SK-N-SH (cell line): ENCODE measurements around the gene SAPCD2. TPM values are rescaled to one million over a fixed set of nuclear protein-coding genes. Genes with fewer than 3 reads are reported as not detected.

ENCODE experiments used
- CTCF ChIA-PET: fragments of 300-600, 350-600 bp; formaldehyde crosslinking; extraction: SDS; loops from one replicate; lab custom pipeline; 2021; lab: Yijun Ruan, JAX
- POLR2A ChIA-PET: fragments of 350-600 bp; sonication (Branson Sonifier 250); formaldehyde crosslinking; extraction: SDS; loops from one replicate; lab custom pipeline; 2020; ENCODE audit warnings: antibody characterized with exemption, inconsistent platforms; lab: Yijun Ruan, JAX
- DNase-seq: peaks from one replicate; pipeline ENCODE4 v3.0.0; 2012
- H2AFZ ChIP-seq: fragments of 200-600 bp; sonication (generic); 2 replicates; pipeline ENCODE4 v1.8.1; 2016; ENCODE audit warnings: antibody characterized with exemption, mild to moderate bottlenecking, low read depth
- H3F3A ChIP-seq: fragments of 200-600 bp; sonication (generic); replicated peaks from 2 replicates; pipeline ENCODE3; 2016; ENCODE audit warnings: antibody characterized with exemption, mild to moderate bottlenecking; ENCODE audit not compliant: insufficient read depth
- H3K27ac ChIP-seq, 2 experiments: fragments of 200-500 bp in 1 of 2; fragments of 200-600 bp in 1 of 2; sonication (Bioruptor generic) in 1 of 2; sonication (generic), shearing (Covaris generic) in 1 of 2; 2 replicates each; pipeline versions ENCODE4 v1.5.1 to v1.6.1; 2014 to 2016; ENCODE audit warnings: low read depth in 2 of 2, inconsistent platforms in 1 of 2, low read length in 1 of 2, mild to moderate bottlenecking in 1 of 2, mixed read lengths in 1 of 2
- H3K27me3 ChIP-seq: fragments of 200-600 bp; sonication (generic), shearing (Covaris generic); 2 replicates; pipeline ENCODE4 v1.6.1; 2016; ENCODE audit warnings: mixed run types; ENCODE audit not compliant: insufficient read depth
- H3K36me3 ChIP-seq, 2 experiments: fragments of 200-500 bp in 1 of 2; fragments of 200-600 bp in 1 of 2; sonication (Bioruptor generic) in 1 of 2; sonication (generic) in 1 of 2; replicated peaks in 1 of 2; 2 replicates each; pipeline versions ENCODE3 to v1.5.1; 2014 to 2016; ENCODE audit warnings: low read length in 1 of 2, mild to moderate bottlenecking in 1 of 2; ENCODE audit not compliant: insufficient read depth in 2 of 2, control insufficient read depth in 1 of 2
- H3K4me1 ChIP-seq, 2 experiments: fragments of 200-500 bp in 1 of 2; fragments of 200-600 bp in 1 of 2; sonication (Bioruptor generic) in 1 of 2; sonication (generic), shearing (Covaris generic) in 1 of 2; 2 replicates each; pipeline versions ENCODE4 v1.5.1 to v1.6.1; 2014 to 2016; ENCODE audit warnings: low read depth in 1 of 2, low read length in 1 of 2, mixed run types in 1 of 2; ENCODE audit not compliant: insufficient read depth in 2 of 2, control insufficient read depth in 1 of 2
- H3K4me2 ChIP-seq: fragments of 200-600 bp; sonication (generic), shearing (Covaris generic); 2 replicates; pipeline ENCODE4 v1.6.1; 2017; ENCODE audit warnings: mixed run types
- H3K4me3 ChIP-seq, 2 experiments: fragments of 200-500 bp in 1 of 2; fragments of 200-600 bp in 1 of 2; sonication (Bioruptor generic) in 1 of 2; sonication (generic), shearing (Covaris generic) in 1 of 2; 2 replicates each; pipeline versions ENCODE4 v1.5.1 to v1.8.1; 2014 to 2016; ENCODE audit warnings: low read depth in 2 of 2, inconsistent platforms in 1 of 2, low read length in 1 of 2, mild to moderate bottlenecking in 1 of 2, mixed read lengths in 1 of 2, moderate library complexity in 1 of 2
- H3K79me2 ChIP-seq: fragments of 200-600 bp; sonication (generic); 2 replicates; pipeline ENCODE4 v1.8.1; 2017; ENCODE audit warnings: mild to moderate bottlenecking; ENCODE audit not compliant: insufficient read depth
- H3K9ac ChIP-seq: fragments of 200-600 bp; sonication (generic); 2 replicates; pipeline ENCODE4 v1.6.1; 2017; ENCODE audit warnings: mixed run types
- H3K9me2 ChIP-seq: fragments of 200-600 bp; sonication (generic); 2 replicates; pipeline ENCODE4 v1.6.1; 2017; ENCODE audit warnings: mixed run types
- H3K9me3 ChIP-seq: fragments of 200-600 bp; sonication (generic); 2 replicates; pipeline ENCODE4 v1.6.1; 2017; ENCODE audit warnings: mixed run types, mild to moderate bottlenecking, moderate library complexity
- H4K20me1 ChIP-seq: fragments of 200-600 bp; sonication (generic); 2 replicates; pipeline ENCODE4 v1.6.1; 2017; ENCODE audit warnings: mild to moderate bottlenecking, mixed run types; ENCODE audit not compliant: insufficient read depth
- CHD2 ChIP-seq: fragments of 150-350 bp; IDR thresholded peaks from 2 replicates; pipeline ENCODE4 v1.6.1; 2018; ENCODE audit warnings: low read length; ENCODE audit not compliant: partially characterized antibody
- ELF1 ChIP-seq: IDR thresholded peaks from 2 replicates; pipeline ENCODE4 v1.4.0; 2012
- EP300 ChIP-seq, 2 experiments: IDR thresholded peaks; 2 replicates each; pipeline versions ENCODE4 v1.4.0 to v1.6.1; 2012; ENCODE audit warnings: borderline replicate concordance in 1 of 2, low read depth in 1 of 2, low read length in 1 of 2
- FOSL2 ChIP-seq: IDR thresholded peaks from 2 replicates; pipeline ENCODE4 v1.4.0; 2012; ENCODE audit warnings: low read depth, mild to moderate bottlenecking, moderate library complexity, borderline replicate concordance
- GATA2 ChIP-seq: sonication (generic); formaldehyde crosslinking; IDR thresholded peaks from 2 replicates; pipeline ENCODE4 v1.5.0; 2020; ENCODE audit warnings: mild to moderate bottlenecking, missing genetic modification reagents
- JUND ChIP-seq: IDR thresholded peaks from 2 replicates; pipeline ENCODE4 v1.4.0; 2012
- NFIC ChIP-seq: IDR thresholded peaks from 2 replicates; pipeline ENCODE4 v1.4.0; 2012; ENCODE audit warnings: borderline replicate concordance
- NRF1 ChIP-seq: IDR thresholded peaks from 2 replicates; pipeline ENCODE4 v1.6.1; 2012; ENCODE audit warnings: low read depth, mild to moderate bottlenecking, low read length
- POLR2AphosphoS5 ChIP-seq: IDR thresholded peaks from 2 replicates; pipeline ENCODE4 v1.6.1; 2012; ENCODE audit warnings: low read depth, low read length
- RCOR1 ChIP-seq: fragments of 150-350 bp; IDR thresholded peaks from 2 replicates; pipeline ENCODE4 v1.6.1; 2017; ENCODE audit warnings: antibody characterized with exemption, low read length
- RFX5 ChIP-seq: IDR thresholded peaks from 2 replicates; pipeline ENCODE4 v1.6.1; 2012; ENCODE audit warnings: mild to moderate bottlenecking, improper control_type of control experiment, low read length
- SIN3A ChIP-seq: IDR thresholded peaks from 2 replicates; pipeline ENCODE4 v1.6.1; 2012; ENCODE audit warnings: low read depth, mild to moderate bottlenecking, low read length, moderate library complexity, borderline replicate concordance
- SMC3 ChIP-seq: IDR thresholded peaks from 2 replicates; pipeline ENCODE4 v1.6.1; 2012; ENCODE audit warnings: low read depth, low read length, improper control_type of control experiment
- TCF12 ChIP-seq: IDR thresholded peaks from 2 replicates; pipeline ENCODE4 v1.4.0; 2012
- YY1 ChIP-seq: IDR thresholded peaks from 2 replicates; pipeline ENCODE4 v1.4.0; 2012; ENCODE audit warnings: low read depth, mild to moderate bottlenecking
- whole genome bisulfite sequencing: methylation state at CpG from one replicate; pipeline ENCODE4 v1.1.6; 2017; ENCODE audit warnings: low lambda C conversion rate; 5-methylcytosine and 5-hydroxymethylcytosine counted together
- polyA plus RNA-seq, 3 experiments: library from polyadenylated mRNA; depleted of rRNA; stranded (reverse); fragments of >200 nt; gene quantifications; 2 replicates each; pipeline ENCODE4 v1.2.3, GENCODE V29; 2012
- TF ChIP-seq, protein P1 (sequence below): IDR thresholded peaks from 2 replicates; pipeline ENCODE4 v1.4.0; 2012; ENCODE audit warnings: low read depth, borderline replicate concordance
- TF ChIP-seq, protein P2 (sequence below): IDR thresholded peaks from 2 replicates; pipeline ENCODE4 v1.4.0; 2012; ENCODE audit warnings: low read depth
- TF ChIP-seq, protein P3 (sequence below): IDR thresholded peaks from 2 replicates; pipeline ENCODE4; 2012
- TF ChIP-seq, protein P4 (sequence below): IDR thresholded peaks from 2 replicates; pipeline ENCODE4 v1.4.0; 2012; ENCODE audit warnings: low read depth, borderline replicate concordance
- TF ChIP-seq, protein P5 (sequence below): IDR thresholded peaks from 2 replicates; pipeline ENCODE4 v1.6.1; 2012; ENCODE audit warnings: mild to moderate bottlenecking, low read depth, low read length, moderate library complexity

The SAPCD2 gene
- polyA plus RNA-seq, 1 of the 3 experiments (the other 2 are of a cell fraction): 6.0 TPM

DNA sequence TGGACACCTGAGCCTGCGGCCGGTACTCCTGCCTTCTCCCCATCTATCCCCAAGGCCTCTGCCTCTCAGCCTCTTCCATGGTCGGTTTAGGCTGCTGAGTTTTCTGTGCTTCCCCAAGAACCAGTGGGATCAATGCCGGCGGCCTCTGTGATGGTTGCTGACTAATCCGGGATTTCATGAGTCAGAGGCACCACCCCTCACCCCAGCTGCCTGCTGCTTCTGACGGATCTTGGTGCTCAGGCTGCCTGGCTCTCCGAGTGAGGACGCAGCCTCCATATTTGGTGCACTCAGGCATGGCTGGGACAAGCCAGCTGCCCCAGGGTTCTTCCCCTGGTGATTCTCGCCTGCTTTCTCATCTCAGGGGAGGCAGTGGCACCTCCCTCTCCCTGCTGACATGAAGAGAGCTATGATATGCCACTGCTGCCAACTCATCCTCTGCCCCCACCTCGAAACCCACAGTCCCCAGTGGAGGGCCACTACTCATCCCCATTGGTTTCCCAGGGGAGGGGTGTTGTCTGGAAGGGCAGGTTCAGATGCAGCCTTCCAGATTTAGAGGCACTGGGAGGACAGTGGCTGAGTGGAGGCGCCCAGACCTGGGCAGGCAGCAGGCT lies 13.1 kb upstream of the SAPCD2 start (continued):
- TF ChIP-seq, protein P1, sequence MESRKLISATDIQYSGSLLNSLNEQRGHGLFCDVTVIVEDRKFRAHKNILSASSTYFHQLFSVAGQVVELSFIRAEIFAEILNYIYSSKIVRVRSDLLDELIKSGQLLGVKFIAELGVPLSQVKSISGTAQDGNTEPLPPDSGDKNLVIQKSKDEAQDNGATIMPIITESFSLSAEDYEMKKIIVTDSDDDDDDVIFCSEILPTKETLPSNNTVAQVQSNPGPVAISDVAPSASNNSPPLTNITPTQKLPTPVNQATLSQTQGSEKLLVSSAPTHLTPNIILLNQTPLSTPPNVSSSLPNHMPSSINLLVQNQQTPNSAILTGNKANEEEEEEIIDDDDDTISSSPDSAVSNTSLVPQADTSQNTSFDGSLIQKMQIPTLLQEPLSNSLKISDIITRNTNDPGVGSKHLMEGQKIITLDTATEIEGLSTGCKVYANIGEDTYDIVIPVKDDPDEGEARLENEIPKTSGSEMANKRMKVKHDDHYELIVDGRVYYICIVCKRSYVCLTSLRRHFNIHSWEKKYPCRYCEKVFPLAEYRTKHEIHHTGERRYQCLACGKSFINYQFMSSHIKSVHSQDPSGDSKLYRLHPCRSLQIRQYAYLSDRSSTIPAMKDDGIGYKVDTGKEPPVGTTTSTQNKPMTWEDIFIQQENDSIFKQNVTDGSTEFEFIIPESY: no peak
- TF ChIP-seq NFIC: peak; percentile 33; the same call in 1 of the 2 replicates
- no peak for TF ChIP-seq RCOR1
- TF ChIP-seq RFX5: no peak
- peak; percentile 81 for TF ChIP-seq YY1
- TF ChIP-seq SIN3A: peak; percentile 65; the same call in 1 of the 2 replicates
- TF ChIP-seq TCF12: peak; percentile 55; the same call in 1 of the 2 replicates
- no peak for TF ChIP-seq SMC3
- TF ChIP-seq, protein P2, sequence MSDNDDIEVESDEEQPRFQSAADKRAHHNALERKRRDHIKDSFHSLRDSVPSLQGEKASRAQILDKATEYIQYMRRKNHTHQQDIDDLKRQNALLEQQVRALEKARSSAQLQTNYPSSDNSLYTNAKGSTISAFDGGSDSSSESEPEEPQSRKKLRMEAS: peak; percentile 89
- no peak for TF ChIP-seq ELF1
- peak; percentile 95 for TF ChIP-seq FOSL2
- peak in 1 of 2 experiments; percentile 61; a peak in 1 of 4 replicates for TF ChIP-seq EP300 (IDR thresholded peaks at IDR 0.05; ENCODE audit: borderline replicate concordance in 1 of 2, low read depth in 1 of 2, low read length in 1 of 2)
- TF ChIP-seq, protein P3, sequence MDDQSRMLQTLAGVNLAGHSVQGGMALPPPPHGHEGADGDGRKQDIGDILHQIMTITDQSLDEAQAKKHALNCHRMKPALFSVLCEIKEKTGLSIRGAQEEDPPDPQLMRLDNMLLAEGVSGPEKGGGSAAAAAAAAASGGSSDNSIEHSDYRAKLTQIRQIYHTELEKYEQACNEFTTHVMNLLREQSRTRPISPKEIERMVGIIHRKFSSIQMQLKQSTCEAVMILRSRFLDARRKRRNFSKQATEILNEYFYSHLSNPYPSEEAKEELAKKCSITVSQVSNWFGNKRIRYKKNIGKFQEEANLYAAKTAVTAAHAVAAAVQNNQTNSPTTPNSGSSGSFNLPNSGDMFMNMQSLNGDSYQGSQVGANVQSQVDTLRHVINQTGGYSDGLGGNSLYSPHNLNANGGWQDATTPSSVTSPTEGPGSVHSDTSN: peak; percentile 52
- TF ChIP-seq, protein P4, sequence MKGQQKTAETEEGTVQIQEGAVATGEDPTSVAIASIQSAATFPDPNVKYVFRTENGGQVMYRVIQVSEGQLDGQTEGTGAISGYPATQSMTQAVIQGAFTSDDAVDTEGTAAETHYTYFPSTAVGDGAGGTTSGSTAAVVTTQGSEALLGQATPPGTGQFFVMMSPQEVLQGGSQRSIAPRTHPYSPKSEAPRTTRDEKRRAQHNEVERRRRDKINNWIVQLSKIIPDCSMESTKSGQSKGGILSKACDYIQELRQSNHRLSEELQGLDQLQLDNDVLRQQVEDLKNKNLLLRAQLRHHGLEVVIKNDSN: no peak
- TF ChIP-seq JUND: peak; percentile 85; the same call in 1 of the 2 replicates
- TF ChIP-seq GATA2 (CRISPR knock-in tag): no peak
- TF ChIP-seq CHD2: no peak

DNA sequence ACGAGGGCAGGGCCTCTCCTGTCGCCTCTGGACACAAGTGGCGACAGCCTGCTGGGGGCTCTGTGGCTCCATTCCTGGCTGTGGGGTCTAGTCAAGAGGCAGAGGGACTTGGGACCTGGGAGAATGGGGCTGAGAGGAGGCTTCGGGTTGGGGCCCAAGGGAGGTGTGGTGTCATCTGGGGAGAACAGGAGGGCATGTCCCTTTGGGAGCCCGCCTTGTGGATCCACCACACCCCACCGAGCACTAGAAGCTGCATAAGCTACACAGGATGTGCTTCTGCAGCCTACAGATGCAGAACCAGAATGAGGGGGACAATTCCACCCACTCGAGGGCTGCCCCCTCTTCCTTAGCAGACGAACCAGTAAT lies 12.6 kb upstream of the SAPCD2 start:
- WGBS: 83% methylated on average over 4 of the region's 8 CpGs
- POLR2A ChIA-PET: interaction anchor here (0.9 kb wide), 1 partner anchor 158 kb away, joined by 3 read pairs; no protein-coding TSS in a partner anchor

More for the DNA sequence above, 12.6 kb upstream of the SAPCD2 start:
- Histone ChIP-seq H3K27me3 (no peaks in the 10 kb centered on the region), H3K9me3 (no peaks in the 10 kb centered on the region), H4K20me1 (no peaks in the 10 kb centered on the region), H3K79me2 (0 out of 2 replicates have a peak, but pooled peaks cover 6% of the 10 kb centered on the region), H2AFZ (no peak overlapping the region), H3K4me1 (peaks cover 14 to 17% of the 10 kb centered on the region in 2 experiments), H3K4me3 (no peak overlapping the region), H3K9me2 (no peaks in the 10 kb centered on the region), H3K36me3 (peaks cover 3 to 8% of the 10 kb centered on the region in 2 experiments), H3K9ac (peak overlapping the region; percentile 49; the same call in 1 of the 2 replicates), H3F3A (peaks cover 18% of the 10 kb centered on the region), H3K27ac (peak overlapping the region; percentile 22 to 85; a peak in 3 of 4 replicates), H3K4me2 (peak overlapping the region; percentile 74)
- no peak for DNase-seq
- CTCF ChIA-PET: interaction anchor here (1.2 to 2.4 kb wide), 2 partner anchors 15 to 48 kb away, joined by 4 to 11 read pairs; no protein-coding TSS in a partner anchor
- TF ChIP-seq ELF1 (no peak), CHD2 (no peak), NFIC (no peak), NRF1 (no peak), POLR2AphosphoS5 (no peak), RCOR1 (no peak)
- TF ChIP-seq, protein P5, sequence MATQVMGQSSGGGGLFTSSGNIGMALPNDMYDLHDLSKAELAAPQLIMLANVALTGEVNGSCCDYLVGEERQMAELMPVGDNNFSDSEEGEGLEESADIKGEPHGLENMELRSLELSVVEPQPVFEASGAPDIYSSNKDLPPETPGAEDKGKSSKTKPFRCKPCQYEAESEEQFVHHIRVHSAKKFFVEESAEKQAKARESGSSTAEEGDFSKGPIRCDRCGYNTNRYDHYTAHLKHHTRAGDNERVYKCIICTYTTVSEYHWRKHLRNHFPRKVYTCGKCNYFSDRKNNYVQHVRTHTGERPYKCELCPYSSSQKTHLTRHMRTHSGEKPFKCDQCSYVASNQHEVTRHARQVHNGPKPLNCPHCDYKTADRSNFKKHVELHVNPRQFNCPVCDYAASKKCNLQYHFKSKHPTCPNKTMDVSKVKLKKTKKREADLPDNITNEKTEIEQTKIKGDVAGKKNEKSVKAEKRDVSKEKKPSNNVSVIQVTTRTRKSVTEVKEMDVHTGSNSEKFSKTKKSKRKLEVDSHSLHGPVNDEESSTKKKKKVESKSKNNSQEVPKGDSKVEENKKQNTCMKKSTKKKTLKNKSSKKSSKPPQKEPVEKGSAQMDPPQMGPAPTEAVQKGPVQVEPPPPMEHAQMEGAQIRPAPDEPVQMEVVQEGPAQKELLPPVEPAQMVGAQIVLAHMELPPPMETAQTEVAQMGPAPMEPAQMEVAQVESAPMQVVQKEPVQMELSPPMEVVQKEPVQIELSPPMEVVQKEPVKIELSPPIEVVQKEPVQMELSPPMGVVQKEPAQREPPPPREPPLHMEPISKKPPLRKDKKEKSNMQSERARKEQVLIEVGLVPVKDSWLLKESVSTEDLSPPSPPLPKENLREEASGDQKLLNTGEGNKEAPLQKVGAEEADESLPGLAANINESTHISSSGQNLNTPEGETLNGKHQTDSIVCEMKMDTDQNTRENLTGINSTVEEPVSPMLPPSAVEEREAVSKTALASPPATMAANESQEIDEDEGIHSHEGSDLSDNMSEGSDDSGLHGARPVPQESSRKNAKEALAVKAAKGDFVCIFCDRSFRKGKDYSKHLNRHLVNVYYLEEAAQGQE: no peak
- TF ChIP-seq, all 33 proteins: peak for 0
